HL-60 (cell line): ENCODE measurements around the gene RSPO4.

Source experiments
- GABPA ChIP-seq: IDR thresholded peaks from 2 replicates; pipeline ENCODE4 v1.6.1; 2012; ENCODE audit warnings: low read depth
- POLR2AphosphoS5 ChIP-seq: IDR thresholded peaks from 2 replicates; pipeline ENCODE4 v1.6.1; 2012; ENCODE audit warnings: low read depth
- REST ChIP-seq: IDR thresholded peaks from 2 replicates; pipeline ENCODE4 v1.6.1; 2012; ENCODE audit warnings: low read depth; ENCODE audit not compliant: insufficient replicate concordance
- SPI1 ChIP-seq: IDR thresholded peaks from 2 replicates; pipeline ENCODE4 v1.6.1; 2012; ENCODE audit warnings: low read depth, mild to moderate bottlenecking, borderline replicate concordance
- TF ChIP-seq, protein P1 (sequence below): IDR thresholded peaks from one replicate; pipeline ENCODE4 v1.5.1; 2011; ENCODE audit warnings: low read length, control low read depth, inconsistent platforms; ENCODE audit not compliant: insufficient read depth

- TF ChIP-seq, protein P1, sequence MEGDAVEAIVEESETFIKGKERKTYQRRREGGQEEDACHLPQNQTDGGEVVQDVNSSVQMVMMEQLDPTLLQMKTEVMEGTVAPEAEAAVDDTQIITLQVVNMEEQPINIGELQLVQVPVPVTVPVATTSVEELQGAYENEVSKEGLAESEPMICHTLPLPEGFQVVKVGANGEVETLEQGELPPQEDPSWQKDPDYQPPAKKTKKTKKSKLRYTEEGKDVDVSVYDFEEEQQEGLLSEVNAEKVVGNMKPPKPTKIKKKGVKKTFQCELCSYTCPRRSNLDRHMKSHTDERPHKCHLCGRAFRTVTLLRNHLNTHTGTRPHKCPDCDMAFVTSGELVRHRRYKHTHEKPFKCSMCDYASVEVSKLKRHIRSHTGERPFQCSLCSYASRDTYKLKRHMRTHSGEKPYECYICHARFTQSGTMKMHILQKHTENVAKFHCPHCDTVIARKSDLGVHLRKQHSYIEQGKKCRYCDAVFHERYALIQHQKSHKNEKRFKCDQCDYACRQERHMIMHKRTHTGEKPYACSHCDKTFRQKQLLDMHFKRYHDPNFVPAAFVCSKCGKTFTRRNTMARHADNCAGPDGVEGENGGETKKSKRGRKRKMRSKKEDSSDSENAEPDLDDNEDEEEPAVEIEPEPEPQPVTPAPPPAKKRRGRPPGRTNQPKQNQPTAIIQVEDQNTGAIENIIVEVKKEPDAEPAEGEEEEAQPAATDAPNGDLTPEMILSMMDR, result no peak
- no peak for TF ChIP-seq REST
- TF ChIP-seq SPI1, result no peak
- no peak for TF ChIP-seq POLR2AphosphoS5
- no peak for TF ChIP-seq GABPA
Observed at GRCh38 chr20:967796-968742, 34.0 kb downstream of the RSPO4 start.
